AG20443 (cell line): Measurements from ENCODE around the gene WDR49.
"Not testable (repeated sequence)": the region's sequence is repeated elsewhere in the genome, so short reads cannot be mapped to it uniquely, and the experiment has no call there.

Experiments used
- DNase-seq: peaks from one replicate; pipeline ENCODE4 v3.0.0; 2012; ENCODE audit warnings: low spot score, mixed read lengths

Gene WDR49

GRCh38 chr3:167614196-167614595 is 39.5 kb downstream of the WDR49 start:
- DNase-seq, result not testable (repeated sequence)

DNA sequence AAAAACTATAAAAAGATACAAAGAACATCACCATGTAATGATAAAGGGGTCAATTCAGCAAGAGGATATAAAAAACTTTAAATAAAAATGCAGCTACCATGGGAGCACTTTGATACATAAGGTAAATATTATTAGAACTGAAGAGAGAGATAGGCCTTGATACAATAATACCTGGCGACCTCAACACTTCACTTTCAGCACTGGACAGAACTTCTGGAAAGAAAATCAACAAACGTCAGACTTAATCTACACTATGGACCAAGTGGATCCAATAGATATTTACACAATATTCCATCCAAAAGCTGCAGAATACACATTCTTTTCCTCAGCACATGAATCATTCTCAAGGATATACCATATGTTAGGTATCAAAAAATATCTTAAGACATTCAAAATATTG is 42.0 kb downstream of the WDR49 start:
- DNase-seq, result no peak

- no peak for DNase-seq
Measured at GRCh38 chr3:167609156-167609555, 44.6 kb downstream of the WDR49 start.

DNA sequence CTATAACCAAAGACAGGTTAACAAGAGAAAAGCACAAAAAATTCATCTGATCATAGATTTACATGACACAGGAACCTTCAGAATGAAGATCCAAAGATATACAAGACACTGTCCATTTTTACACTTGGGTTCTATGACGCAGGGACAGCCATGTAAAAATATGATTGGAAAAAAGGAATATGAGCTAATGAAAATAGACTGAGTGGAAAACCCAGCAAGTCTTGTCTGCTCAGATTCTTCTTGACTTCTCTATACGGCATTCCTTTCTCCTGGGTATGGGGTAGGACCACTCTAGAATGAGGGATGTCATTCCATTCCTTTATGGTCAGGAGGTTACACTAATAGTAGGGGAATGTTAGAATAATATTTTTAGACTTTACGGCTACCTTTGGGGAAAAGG is 46.9 kb downstream of the WDR49 start:
- no peak for DNase-seq

GRCh38 chr3:167605871-167606270 is 47.9 kb downstream of the WDR49 start:
- DNase-seq, result no peak

DNA sequence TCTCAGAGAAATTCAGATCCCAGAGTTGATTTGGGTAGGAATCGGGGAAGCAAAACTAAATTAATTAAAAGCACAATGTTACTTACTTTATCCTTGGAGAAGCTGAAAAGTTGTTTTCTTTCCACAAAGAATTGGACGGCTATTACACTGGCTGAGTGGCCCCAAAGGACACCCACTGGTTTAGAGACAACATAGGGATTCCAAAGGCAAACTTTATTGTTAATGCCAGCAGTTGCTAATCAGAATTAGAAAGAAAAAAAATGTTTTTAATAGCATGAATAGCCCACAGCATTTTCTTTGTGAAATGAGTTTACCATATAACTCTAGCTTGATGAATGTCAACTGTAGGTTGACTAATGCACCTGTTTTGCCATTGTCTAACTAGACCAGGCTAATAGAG is 51.7 kb downstream of the WDR49 start:
- no peak for DNase-seq

GRCh38 chr3:167587651-167588050 is 66.1 kb downstream of the WDR49 start:
- no peak for DNase-seq

- DNase-seq, result no peak
Measured at GRCh38 chr3:167575000-167575600, 78.6 kb downstream of the WDR49 start.

- DNase-seq, result no peak
Measured at GRCh38 chr3:167572991-167573390, 80.8 kb downstream of the WDR49 start.

GRCh38 chr3:167568634-167569033 is 85.1 kb downstream of the WDR49 start:
- DNase-seq, result no peak

- DNase-seq, result no peak
Measured at GRCh38 chr3:167565489-167565888, 88.3 kb downstream of the WDR49 start.

DNA sequence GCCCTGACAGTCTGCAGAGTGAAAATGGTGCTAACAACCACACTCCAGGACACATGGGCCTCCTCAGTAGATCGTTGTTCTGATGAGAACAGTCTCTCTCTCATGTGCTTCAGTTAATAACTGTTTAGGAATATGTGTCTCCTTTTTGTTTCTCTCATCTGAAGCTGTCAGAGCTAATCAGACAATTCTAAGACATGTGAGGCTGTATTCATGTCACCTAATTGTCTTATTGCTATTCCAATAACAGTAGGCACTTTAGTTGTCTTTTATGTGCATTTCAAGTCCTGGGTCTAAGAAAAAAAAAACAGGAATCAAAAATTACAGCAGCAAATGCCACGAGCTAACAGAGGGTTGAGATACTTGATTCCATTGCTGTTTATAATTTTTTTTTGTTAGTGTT is 89.1 kb downstream of the WDR49 start:
- DNase-seq, result no peak

GRCh38 chr3:167559924-167560323 is 93.8 kb downstream of the WDR49 start:
- DNase-seq, result no peak

DNA sequence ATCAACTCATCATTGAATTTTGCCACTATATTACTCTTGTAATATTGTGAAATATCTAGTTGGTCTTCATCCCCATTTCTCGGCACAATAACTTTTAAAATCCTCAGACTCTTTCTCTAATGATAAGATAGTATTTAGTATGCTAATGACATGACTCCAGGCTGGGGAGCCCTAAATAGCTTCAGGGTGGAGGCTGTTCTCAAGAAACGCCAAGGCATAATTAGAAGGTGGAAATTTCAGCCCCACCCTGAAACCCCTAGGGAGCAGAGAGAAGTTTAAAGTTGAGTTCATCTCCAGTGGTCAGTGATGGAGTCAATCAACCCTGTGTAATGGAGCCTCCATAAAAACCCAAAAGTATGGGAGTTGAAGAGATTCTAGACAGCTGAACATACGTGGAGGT is 98.8 kb downstream of the WDR49 start:
- DNase-seq, result no peak

GRCh38 chr3:167538081-167538480 is 115.7 kb downstream of the WDR49 start:
- DNase-seq, result no peak

GRCh38 chr3:167521006-167521355 is 132.8 kb downstream of the WDR49 start:
- DNase-seq, result no peak

GRCh38 chr3:167520266-167521005 is 133.3 kb downstream of the WDR49 start:
- no peak for DNase-seq

- DNase-seq, result no peak
Measured at GRCh38 chr3:167507954-167508353, 145.8 kb downstream of the WDR49 start.

GRCh38 chr3:167502401-167502800 is 151.3 kb downstream of the WDR49 start:
- no peak for DNase-seq

GRCh38 chr3:167501941-167502340 is 151.8 kb downstream of the WDR49 start:
- DNase-seq, result no peak

DNA sequence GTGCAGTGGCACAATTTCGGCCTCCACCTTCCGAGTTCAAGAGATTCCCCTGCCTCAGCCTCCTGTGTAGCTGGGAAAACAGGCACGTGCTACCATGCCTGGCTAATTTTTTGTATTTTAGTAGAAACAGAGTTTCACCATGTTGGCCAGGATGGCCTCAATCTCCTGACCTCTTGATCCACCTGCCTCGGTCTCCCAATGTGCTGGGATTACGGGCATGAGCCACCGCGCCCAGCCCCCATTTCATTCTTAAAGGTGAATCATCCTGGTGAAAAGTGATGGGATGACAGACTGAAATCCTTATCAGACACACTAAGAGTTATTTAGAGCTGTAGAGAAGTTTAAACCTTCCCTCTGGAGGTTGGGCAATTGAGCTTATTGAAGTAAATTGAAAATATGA is 155.8 kb downstream of the WDR49 start:
- no peak for DNase-seq

DNA sequence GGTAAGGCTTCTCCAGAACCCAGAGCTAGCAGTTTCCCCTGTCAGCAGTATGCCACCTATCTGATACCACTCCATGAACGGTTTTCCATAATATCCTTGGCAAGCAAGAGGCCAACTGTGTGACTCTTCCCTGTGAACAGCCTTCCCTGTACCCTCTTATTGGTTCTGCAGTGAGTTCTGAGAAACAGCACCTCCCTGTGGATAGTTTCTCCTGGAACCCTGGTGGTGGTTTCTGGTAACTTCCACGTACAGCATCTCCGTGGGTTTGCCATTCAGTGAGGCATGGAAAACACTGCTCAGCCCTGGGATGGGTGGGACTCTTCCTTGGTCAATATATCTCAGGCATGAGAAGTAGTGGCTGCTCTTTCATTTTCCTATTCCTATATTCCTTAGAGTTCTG is 160.5 kb downstream of the WDR49 start:
- DNase-seq, result no peak

GRCh38 chr3:167491621-167492020 is 162.1 kb downstream of the WDR49 start:
- no peak for DNase-seq

DNA sequence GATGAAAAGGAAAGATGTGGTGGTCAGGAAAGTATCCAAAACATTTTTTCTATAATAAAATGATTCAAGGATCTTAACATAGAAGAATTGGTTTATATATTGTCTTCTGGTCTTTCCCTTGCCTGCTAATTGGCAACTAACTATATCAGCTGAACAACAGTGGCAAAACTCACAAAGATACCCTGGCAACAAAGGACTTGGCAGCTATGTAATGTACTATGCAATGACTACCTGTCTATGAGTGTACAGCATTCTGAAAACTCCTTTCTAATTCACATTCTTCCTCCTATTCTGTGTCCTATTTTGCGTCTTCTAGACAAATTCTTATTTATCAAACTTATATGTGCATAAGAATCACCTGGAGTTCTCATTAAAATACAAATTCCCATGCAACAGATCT is 164.2 kb downstream of the WDR49 start:
- DNase-seq, result no peak
